K562 (cell line): ENCODE measurements around the gene C5orf47. TPM values are rescaled to one million over a fixed set of nuclear protein-coding genes. Genes with fewer than 3 reads are reported as not detected.

Experiments used
- ARID2 ChIP-seq: fragments of 450-650 bp; IDR thresholded peaks from 2 replicates; pipeline ENCODE4 v1.6.1; 2017; ENCODE audit warnings: antibody characterized with exemption, mild to moderate bottlenecking
- ETV5 ChIP-seq: sonication (generic); formaldehyde crosslinking; IDR thresholded peaks from 2 replicates; pipeline ENCODE4 v1.4.0; 2020; ENCODE audit warnings: low read depth, mild to moderate bottlenecking, missing genetic modification reagents
- PRPF4 ChIP-seq: fragments of 200-400 bp; formaldehyde crosslinking; IDR thresholded peaks from one replicate; pipeline ENCODE4 v1.6.1; 2017; ENCODE audit warnings: low read length, low read depth, mild to moderate bottlenecking; ENCODE audit not compliant: insufficient read depth, poor library complexity, severe bottlenecking
- SRSF7 ChIP-seq: fragments of 200-400 bp; formaldehyde crosslinking; optimal IDR thresholded peaks from 2 replicates; pipeline ENCODE3; 2017; ENCODE audit warnings: mild to moderate bottlenecking, low read depth, low read length
- TARDBP ChIP-seq: fragments of 450-650 bp; IDR thresholded peaks from 2 replicates; pipeline ENCODE4 v1.6.1; 2016
- ZKSCAN3 ChIP-seq: fragments of 250-450 bp; sonication (Bioruptor Pico); IDR thresholded peaks from 2 replicates; pipeline ENCODE4 v1.4.0; 2020
- ZNF778 ChIP-seq: fragments of 450-650 bp; formaldehyde crosslinking; IDR thresholded peaks from 2 replicates; pipeline ENCODE4 v1.4.0; 2020; ENCODE audit warnings: mild to moderate bottlenecking, moderate library complexity
- polyA plus RNA-seq, 8 experiments: library from polyadenylated mRNA; depleted of rRNA in 4 of 8; stranded (reverse) in 5 of 8; unstranded in 3 of 8; fragments of >200 nt; fragmentation: Nextera tagmentation in 2 of 8; fragmentation: Illumina TruSeq in 1 of 8; extraction: Ambion mirVana in 2 of 8; extraction: Trizol in 1 of 8; gene quantifications; 2 replicates each; pipeline versions ENCODE4 v1.2.1 to v1.2.3, GENCODE V29; 2011 to 2014; ENCODE audit warnings: inconsistent platforms in 1 of 8, missing spikeins in 1 of 8
- total RNA-seq, 7 experiments: library from RNA; depleted of rRNA in 6 of 7; stranded (reverse); fragments of >200 nt in 6 of 7; fragmentation: Illumina TruSeq in 2 of 7; extraction: Trizol in 2 of 7; gene quantifications; 2 replicates each; pipeline versions ENCODE4 v1.2.1 to v1.2.3, GENCODE V29; 2011 to 2021; ENCODE audit warnings: low replicate concordance in 1 of 7
- TF ChIP-seq, protein P1 (sequence below): sonication (generic); formaldehyde crosslinking; IDR thresholded peaks from 2 replicates; pipeline ENCODE4 v1.8.0; 2022; ENCODE audit warnings: missing genetic modification reagents, mild to moderate bottlenecking, moderate library complexity, borderline replicate concordance
- TF ChIP-seq, protein P2 (sequence below), 2 experiments: fragments of 450-650 bp; IDR thresholded peaks; 2 replicates each; pipeline ENCODE4 v1.6.1; 2018; ENCODE audit warnings: mild to moderate bottlenecking in 2 of 2, low read depth in 1 of 2; ENCODE audit not compliant: partially characterized antibody in 2 of 2
- TF ChIP-seq, protein P3 (sequence below): fragments of 450-650 bp; formaldehyde crosslinking; IDR thresholded peaks from 2 replicates; pipeline ENCODE4 v1.4.0; 2022; ENCODE audit warnings: missing genetic modification characterization

C5orf47 gene
- total and polyA plus RNA-seq, 9 of the 15 experiments (the other 6 are each of a cell fraction or from before 2014, with no cell fraction given) = 0.08 TPM; not detected in 8

DNA sequence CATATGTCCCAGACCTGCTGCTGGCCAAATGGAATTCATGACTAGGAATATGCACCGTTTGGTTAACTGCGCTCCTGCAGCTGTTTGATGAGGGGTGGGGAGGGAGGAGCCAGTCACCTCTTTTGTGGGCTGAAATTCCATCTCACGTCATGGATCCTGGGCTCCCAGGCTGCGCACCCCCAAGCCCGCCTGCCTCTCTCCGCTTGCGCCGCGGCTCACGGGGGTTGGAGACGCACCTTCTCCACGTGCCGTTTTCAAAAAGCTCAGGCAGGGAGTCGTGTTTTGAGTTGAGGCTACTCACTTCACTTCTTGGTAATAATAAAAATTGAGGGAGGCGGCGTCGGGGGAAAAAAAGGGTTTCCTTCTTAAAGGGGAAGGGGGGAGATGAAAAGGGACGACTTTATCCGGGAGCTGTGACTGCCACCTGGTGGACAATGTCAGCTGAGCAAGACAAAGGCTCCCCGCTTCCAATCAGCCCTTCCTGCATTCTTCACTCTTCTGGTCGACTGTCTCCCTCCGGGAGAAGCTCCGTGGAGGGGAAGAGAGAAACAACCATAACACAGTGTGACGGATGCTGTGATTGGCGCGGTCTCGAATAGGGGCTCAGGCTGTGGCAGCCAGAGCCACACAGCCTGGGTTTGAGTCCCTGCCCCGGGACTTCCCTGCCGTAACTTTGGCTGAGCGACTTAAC lies 15.9 kb upstream of the C5orf47 start (continued):
- TF ChIP-seq PRPF4 (no peak), ETV5 (CRISPR knock-in tag) (0 out of 2 replicates have a peak, but pooled peaks have one; percentile 11), SRSF7 (no peak), ZKSCAN3 (no peak), ZNF778 (CRISPR knock-in tag) (no peak), ARID2 (peak; percentile 82), TARDBP (no peak)
- TF ChIP-seq, protein P1, sequence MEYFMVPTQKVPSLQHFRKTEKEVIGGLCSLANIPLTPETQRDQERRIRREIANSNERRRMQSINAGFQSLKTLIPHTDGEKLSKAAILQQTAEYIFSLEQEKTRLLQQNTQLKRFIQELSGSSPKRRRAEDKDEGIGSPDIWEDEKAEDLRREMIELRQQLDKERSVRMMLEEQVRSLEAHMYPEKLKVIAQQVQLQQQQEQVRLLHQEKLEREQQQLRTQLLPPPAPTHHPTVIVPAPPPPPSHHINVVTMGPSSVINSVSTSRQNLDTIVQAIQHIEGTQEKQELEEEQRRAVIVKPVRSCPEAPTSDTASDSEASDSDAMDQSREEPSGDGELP (CRISPR knock-in tag) = peak; percentile 55; the same call in 1 of the 2 replicates
- TF ChIP-seq, protein P2, sequence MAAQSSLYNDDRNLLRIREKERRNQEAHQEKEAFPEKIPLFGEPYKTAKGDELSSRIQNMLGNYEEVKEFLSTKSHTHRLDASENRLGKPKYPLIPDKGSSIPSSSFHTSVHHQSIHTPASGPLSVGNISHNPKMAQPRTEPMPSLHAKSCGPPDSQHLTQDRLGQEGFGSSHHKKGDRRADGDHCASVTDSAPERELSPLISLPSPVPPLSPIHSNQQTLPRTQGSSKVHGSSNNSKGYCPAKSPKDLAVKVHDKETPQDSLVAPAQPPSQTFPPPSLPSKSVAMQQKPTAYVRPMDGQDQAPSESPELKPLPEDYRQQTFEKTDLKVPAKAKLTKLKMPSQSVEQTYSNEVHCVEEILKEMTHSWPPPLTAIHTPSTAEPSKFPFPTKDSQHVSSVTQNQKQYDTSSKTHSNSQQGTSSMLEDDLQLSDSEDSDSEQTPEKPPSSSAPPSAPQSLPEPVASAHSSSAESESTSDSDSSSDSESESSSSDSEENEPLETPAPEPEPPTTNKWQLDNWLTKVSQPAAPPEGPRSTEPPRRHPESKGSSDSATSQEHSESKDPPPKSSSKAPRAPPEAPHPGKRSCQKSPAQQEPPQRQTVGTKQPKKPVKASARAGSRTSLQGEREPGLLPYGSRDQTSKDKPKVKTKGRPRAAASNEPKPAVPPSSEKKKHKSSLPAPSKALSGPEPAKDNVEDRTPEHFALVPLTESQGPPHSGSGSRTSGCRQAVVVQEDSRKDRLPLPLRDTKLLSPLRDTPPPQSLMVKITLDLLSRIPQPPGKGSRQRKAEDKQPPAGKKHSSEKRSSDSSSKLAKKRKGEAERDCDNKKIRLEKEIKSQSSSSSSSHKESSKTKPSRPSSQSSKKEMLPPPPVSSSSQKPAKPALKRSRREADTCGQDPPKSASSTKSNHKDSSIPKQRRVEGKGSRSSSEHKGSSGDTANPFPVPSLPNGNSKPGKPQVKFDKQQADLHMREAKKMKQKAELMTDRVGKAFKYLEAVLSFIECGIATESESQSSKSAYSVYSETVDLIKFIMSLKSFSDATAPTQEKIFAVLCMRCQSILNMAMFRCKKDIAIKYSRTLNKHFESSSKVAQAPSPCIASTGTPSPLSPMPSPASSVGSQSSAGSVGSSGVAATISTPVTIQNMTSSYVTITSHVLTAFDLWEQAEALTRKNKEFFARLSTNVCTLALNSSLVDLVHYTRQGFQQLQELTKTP (IDR thresholded peaks at IDR 0.05; ENCODE audit: low read depth in 1 of 2, partially characterized antibody in 2 of 2) = no peak
- TF ChIP-seq, protein P3, sequence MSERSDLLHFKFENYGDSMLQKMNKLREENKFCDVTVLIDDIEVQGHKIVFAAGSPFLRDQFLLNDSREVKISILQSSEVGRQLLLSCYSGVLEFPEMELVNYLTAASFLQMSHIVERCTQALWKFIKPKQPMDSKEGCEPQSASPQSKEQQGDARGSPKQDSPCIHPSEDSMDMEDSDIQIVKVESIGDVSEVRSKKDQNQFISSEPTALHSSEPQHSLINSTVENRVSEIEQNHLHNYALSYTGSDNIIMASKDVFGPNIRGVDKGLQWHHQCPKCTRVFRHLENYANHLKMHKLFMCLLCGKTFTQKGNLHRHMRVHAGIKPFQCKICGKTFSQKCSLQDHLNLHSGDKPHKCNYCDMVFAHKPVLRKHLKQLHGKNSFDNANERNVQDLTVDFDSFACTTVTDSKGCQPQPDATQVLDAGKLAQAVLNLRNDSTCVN (CRISPR knock-in tag) = no peak
